ENCODE data around the gene GALNT2.

GRCh38 chr1:230270185-230270558 lies 203.1 kb downstream of the GALNT2 start:
- TF ChIP-seq, protein P1, sequence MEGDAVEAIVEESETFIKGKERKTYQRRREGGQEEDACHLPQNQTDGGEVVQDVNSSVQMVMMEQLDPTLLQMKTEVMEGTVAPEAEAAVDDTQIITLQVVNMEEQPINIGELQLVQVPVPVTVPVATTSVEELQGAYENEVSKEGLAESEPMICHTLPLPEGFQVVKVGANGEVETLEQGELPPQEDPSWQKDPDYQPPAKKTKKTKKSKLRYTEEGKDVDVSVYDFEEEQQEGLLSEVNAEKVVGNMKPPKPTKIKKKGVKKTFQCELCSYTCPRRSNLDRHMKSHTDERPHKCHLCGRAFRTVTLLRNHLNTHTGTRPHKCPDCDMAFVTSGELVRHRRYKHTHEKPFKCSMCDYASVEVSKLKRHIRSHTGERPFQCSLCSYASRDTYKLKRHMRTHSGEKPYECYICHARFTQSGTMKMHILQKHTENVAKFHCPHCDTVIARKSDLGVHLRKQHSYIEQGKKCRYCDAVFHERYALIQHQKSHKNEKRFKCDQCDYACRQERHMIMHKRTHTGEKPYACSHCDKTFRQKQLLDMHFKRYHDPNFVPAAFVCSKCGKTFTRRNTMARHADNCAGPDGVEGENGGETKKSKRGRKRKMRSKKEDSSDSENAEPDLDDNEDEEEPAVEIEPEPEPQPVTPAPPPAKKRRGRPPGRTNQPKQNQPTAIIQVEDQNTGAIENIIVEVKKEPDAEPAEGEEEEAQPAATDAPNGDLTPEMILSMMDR (conservative IDR thresholded peaks at IDR 0.05; ENCODE audit: low read depth in 2 of 2), result no peak
- TF ChIP-seq POLR2AphosphoS5 (IDR thresholded peaks at IDR 0.05; ENCODE audit: low read depth) (no peak), EZH2phosphoT487 (IDR thresholded peaks at IDR 0.05; ENCODE audit: unreplicated experiment) (no peak), ETS1 (IDR thresholded peaks at IDR 0.05) (no peak), NANOG (IDR thresholded peaks at IDR 0.05; ENCODE audit: borderline replicate concordance) (no peak), CREB1 (CRISPR knock-in tag; IDR thresholded peaks at IDR 0.05; ENCODE audit: low read depth) (no peak), EZH2 (IDR thresholded peaks at IDR 0.05; ENCODE audit: low read depth, unreplicated experiment) (no peak), JUNB (IDR thresholded peaks at IDR 0.05; ENCODE audit: unreplicated experiment) (no peak)

Data from GM23338 (cell line).